GM12878 (cell line): ENCODE results near the gene HYAL1. TPM values are rescaled to one million over a fixed set of nuclear protein-coding genes. Genes with fewer than 3 reads are reported as not detected.

Experiments
- BHLHE40 ChIP-seq, 2 experiments: fragments of 450-650 bp in 1 of 2; IDR thresholded peaks; 2 replicates each; pipeline ENCODE4 v1.6.1; 2011 to 2017; ENCODE audit warnings: low read depth in 2 of 2, borderline replicate concordance in 1 of 2, improper control_type of control experiment in 1 of 2, low read length in 1 of 2, mild to moderate bottlenecking in 1 of 2
- IKZF2 ChIP-seq, 2 experiments: fragments of 450-650 bp; IDR thresholded peaks; 2 replicates each; pipeline ENCODE4 v1.6.1; 2017; ENCODE audit warnings: mild to moderate bottlenecking in 2 of 2, moderate library complexity in 2 of 2
- MLLT1 ChIP-seq: fragments of 450-650 bp; IDR thresholded peaks from 2 replicates; pipeline ENCODE4 v1.6.1; 2016; ENCODE audit warnings: mild to moderate bottlenecking
- REST ChIP-seq: IDR thresholded peaks from 2 replicates; pipeline ENCODE4 v1.6.1; 2012; ENCODE audit warnings: mild to moderate bottlenecking, low read depth, low read length
- RUNX3 ChIP-seq: IDR thresholded peaks from 2 replicates; pipeline ENCODE4 v1.6.1; 2012; ENCODE audit warnings: low read length, inconsistent platforms
- SMC3 ChIP-seq: IDR thresholded peaks from 2 replicates; pipeline ENCODE4 v1.6.1; 2011; ENCODE audit warnings: low read length, improper control_type of control experiment, borderline replicate concordance
- SREBF2 ChIP-seq: IDR thresholded peaks from 2 replicates; pipeline ENCODE4 v1.6.1; 2012; ENCODE audit warnings: mild to moderate bottlenecking, low read length
- STAT3 ChIP-seq: IDR thresholded peaks from 2 replicates; pipeline ENCODE4 v1.6.1; 2011; ENCODE audit warnings: low read depth, low read length, improper control_type of control experiment
- ZBTB4 ChIP-seq: fragments of 450-650 bp; formaldehyde crosslinking; IDR thresholded peaks from 2 replicates; pipeline ENCODE4 v1.4.0; 2022; ENCODE audit warnings: mild to moderate bottlenecking, moderate library complexity
- polyA plus RNA-seq, 11 experiments: library from polyadenylated mRNA; depleted of rRNA in 4 of 11; unstranded in 6 of 11; stranded (reverse) in 5 of 11; fragments of >200 nt; fragmentation: Nextera tagmentation in 4 of 11; fragmentation: Illumina TruSeq in 1 of 11; extraction: Ambion mirVana in 4 of 11; extraction: Trizol in 1 of 11; gene quantifications; 1 replicate in 1 of 11; 2 replicates in 10 of 11; pipeline versions ENCODE4 v1.2.1 to v1.2.3, GENCODE V29; 2011 to 2016; ENCODE audit warnings: inconsistent platforms in 2 of 11, missing spikeins in 2 of 11, low read depth in 1 of 11
- total RNA-seq, 4 experiments: library from RNA; depleted of rRNA in 3 of 4; stranded (reverse); fragments of >200 nt in 3 of 4; fragmentation: Illumina TruSeq in 1 of 4; extraction: Trizol in 1 of 4; gene quantifications; 2 replicates each; pipeline versions ENCODE4 v1.2.1 to v1.2.3, GENCODE V29; 2013 to 2021
- TF ChIP-seq, protein P1 (sequence below): fragments of 450-650 bp; IDR thresholded peaks from 2 replicates; pipeline ENCODE4 v1.6.1; 2017; ENCODE audit warnings: mild to moderate bottlenecking, moderate library complexity
- TF ChIP-seq, protein P2 (sequence below): IDR thresholded peaks from 2 replicates; pipeline ENCODE4 v1.6.1; 2012; ENCODE audit warnings: low read depth, low read length, improper control_type of control experiment
- TF ChIP-seq, protein P3 (sequence below): IDR thresholded peaks from 2 replicates; pipeline ENCODE4 v1.6.1; 2012; ENCODE audit warnings: low read depth, low read length, improper control_type of control experiment

The HYAL1 gene
- total and polyA plus RNA-seq, 10 of the 15 experiments (the other 5 are each of a cell fraction or from before 2014, with no cell fraction given), result 0.04 to 0.55 (median 0.18) TPM; not detected in 2

- TF ChIP-seq ZBTB4 (CRISPR knock-in tag) (no peak), SREBF2 (no peak), MLLT1 (peak; percentile 99), SMC3 (no peak), IKZF2 (IDR thresholded peaks at IDR 0.05) (peak in 1 of 2 experiments; percentile 24; a peak in 1 of 4 replicates), BHLHE40 (IDR thresholded peaks at IDR 0.05; ENCODE audit: borderline replicate concordance in 1 of 2, low read depth in 2 of 2, low read length in 1 of 2) (peak in 1 of 2 experiments; percentile 82; a peak in 2 of 4 replicates), STAT3 (no peak), REST (0 out of 2 replicates have a peak, but pooled peaks have one; percentile 7), RUNX3 (no peak)
- TF ChIP-seq, protein P1, sequence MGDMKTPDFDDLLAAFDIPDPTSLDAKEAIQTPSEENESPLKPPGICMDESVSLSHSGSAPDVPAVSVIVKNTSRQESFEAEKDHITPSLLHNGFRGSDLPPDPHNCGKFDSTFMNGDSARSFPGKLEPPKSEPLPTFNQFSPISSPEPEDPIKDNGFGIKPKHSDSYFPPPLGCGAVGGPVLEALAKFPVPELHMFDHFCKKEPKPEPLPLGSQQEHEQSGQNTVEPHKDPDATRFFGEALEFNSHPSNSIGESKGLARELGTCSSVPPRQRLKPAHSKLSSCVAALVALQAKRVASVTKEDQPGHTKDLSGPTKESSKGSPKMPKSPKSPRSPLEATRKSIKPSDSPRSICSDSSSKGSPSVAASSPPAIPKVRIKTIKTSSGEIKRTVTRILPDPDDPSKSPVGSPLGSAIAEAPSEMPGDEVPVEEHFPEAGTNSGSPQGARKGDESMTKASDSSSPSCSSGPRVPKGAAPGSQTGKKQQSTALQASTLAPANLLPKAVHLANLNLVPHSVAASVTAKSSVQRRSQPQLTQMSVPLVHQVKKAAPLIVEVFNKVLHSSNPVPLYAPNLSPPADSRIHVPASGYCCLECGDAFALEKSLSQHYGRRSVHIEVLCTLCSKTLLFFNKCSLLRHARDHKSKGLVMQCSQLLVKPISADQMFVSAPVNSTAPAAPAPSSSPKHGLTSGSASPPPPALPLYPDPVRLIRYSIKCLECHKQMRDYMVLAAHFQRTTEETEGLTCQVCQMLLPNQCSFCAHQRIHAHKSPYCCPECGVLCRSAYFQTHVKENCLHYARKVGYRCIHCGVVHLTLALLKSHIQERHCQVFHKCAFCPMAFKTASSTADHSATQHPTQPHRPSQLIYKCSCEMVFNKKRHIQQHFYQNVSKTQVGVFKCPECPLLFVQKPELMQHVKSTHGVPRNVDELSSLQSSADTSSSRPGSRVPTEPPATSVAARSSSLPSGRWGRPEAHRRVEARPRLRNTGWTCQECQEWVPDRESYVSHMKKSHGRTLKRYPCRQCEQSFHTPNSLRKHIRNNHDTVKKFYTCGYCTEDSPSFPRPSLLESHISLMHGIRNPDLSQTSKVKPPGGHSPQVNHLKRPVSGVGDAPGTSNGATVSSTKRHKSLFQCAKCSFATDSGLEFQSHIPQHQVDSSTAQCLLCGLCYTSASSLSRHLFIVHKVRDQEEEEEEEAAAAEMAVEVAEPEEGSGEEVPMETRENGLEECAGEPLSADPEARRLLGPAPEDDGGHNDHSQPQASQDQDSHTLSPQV, result no peak
- TF ChIP-seq, protein P2, sequence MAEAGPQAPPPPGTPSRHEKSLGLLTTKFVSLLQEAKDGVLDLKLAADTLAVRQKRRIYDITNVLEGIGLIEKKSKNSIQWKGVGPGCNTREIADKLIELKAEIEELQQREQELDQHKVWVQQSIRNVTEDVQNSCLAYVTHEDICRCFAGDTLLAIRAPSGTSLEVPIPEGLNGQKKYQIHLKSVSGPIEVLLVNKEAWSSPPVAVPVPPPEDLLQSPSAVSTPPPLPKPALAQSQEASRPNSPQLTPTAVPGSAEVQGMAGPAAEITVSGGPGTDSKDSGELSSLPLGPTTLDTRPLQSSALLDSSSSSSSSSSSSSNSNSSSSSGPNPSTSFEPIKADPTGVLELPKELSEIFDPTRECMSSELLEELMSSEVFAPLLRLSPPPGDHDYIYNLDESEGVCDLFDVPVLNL, result no peak
- TF ChIP-seq, protein P3, sequence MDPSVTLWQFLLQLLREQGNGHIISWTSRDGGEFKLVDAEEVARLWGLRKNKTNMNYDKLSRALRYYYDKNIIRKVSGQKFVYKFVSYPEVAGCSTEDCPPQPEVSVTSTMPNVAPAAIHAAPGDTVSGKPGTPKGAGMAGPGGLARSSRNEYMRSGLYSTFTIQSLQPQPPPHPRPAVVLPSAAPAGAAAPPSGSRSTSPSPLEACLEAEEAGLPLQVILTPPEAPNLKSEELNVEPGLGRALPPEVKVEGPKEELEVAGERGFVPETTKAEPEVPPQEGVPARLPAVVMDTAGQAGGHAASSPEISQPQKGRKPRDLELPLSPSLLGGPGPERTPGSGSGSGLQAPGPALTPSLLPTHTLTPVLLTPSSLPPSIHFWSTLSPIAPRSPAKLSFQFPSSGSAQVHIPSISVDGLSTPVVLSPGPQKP, result no peak
Measured at GRCh38 chr3:50340448-50341329, 37.3 kb upstream of the HYAL1 start, which contains the start of gene RASSF1 (continued).
